ENCODE data around the gene CREG2. TPM values are rescaled to one million over a fixed set of nuclear protein-coding genes. Genes with fewer than 3 reads are reported as not detected.

Gene CREG2
- total RNA-seq, 6 donors from 2014 or later = 1.1 to 8.4 (median 1.6) TPM; not detected in 3

DNA sequence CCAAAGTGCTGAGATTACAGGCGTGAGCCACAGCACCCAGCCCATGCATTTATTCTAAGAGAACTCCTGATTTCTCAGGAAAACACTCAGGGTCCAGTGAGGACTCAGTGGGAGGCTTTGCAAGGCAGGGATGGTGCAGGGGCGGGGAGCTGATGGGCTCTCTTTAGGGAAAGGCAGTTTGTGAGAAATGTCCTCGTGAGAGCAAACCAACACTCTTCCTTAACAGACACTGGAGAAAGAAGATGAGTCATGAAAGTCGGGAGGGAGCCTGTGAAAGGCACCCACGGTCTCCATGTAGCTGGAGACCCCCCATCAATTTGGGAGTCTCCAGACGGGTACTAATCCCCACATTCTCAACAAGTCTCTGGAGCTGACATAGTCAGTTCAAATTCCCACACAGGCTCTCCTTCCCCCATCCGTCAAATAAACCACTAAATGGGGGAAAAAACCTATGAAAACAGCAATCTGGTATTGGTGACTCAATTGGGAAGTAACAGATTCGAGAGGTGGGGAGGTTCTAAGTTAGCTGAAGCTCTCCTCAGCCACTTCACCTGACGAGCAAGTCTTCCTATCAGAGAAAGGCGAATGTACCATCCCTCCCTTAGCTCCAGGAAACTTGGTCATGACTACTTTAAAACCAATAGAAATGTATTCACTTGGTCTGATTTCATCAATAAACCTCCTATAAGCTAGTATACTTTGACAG is 11.0 kb upstream of the CREG2 start:
- Histone ChIP-seq H3K36me3 (no peaks in the 10 kb centered on the region), H3K9me3 (no peaks in the 10 kb centered on the region), H3K4me1 (no peaks in the 10 kb centered on the region), H3K27me3 (no peaks in the 10 kb centered on the region), H3K4me3 (no peak overlapping the region), H3K27ac (no peak overlapping the region)
- WGBS, 2 donors = 74 to 76% methylated on average over 10 of the region's 10 CpGs
- DNase-seq = no peak
- no peak for ATAC-seq (ENCODE audit: low FRiP score in 2 of 2)
- TF ChIP-seq POLR2AphosphoS5 (IDR thresholded peaks at IDR 0.05) = no peak
- TF ChIP-seq POLR2A (IDR thresholded peaks at IDR 0.05) = no peak
- TF ChIP-seq EP300 (IDR thresholded peaks at IDR 0.05) = no peak
- TF ChIP-seq, protein P1, sequence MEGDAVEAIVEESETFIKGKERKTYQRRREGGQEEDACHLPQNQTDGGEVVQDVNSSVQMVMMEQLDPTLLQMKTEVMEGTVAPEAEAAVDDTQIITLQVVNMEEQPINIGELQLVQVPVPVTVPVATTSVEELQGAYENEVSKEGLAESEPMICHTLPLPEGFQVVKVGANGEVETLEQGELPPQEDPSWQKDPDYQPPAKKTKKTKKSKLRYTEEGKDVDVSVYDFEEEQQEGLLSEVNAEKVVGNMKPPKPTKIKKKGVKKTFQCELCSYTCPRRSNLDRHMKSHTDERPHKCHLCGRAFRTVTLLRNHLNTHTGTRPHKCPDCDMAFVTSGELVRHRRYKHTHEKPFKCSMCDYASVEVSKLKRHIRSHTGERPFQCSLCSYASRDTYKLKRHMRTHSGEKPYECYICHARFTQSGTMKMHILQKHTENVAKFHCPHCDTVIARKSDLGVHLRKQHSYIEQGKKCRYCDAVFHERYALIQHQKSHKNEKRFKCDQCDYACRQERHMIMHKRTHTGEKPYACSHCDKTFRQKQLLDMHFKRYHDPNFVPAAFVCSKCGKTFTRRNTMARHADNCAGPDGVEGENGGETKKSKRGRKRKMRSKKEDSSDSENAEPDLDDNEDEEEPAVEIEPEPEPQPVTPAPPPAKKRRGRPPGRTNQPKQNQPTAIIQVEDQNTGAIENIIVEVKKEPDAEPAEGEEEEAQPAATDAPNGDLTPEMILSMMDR (IDR thresholded peaks at IDR 0.05) = no peak

DNA sequence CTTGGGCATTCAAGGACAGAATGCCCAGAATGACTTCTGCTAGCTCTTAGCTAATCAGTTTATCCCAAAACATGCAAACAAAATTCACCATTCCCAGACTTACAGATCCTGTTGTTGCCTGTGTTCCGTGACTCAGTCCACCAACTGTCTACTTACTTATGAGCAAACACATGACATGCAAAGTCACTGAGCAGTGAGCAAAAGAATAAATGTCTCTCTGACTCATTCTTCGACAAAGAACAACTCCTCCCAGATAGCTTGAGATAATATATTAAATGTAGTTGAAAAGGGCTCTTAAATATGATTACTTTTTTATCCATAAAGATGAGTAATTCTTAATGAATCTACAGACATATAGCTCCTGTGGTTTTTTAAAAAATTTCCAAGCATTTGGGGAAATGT is 9.0 kb upstream of the CREG2 start:
- Histone ChIP-seq H3K4me3 (no peak overlapping the region), H3K36me3 (no peaks in the 10 kb centered on the region), H3K9me3 (no peaks in the 10 kb centered on the region), H3K27ac (no peak overlapping the region), H3K27me3 (no peaks in the 10 kb centered on the region), H3K4me1 (no peaks in the 10 kb centered on the region)
- ATAC-seq (ENCODE audit: low FRiP score in 2 of 2) (peak in 1 of 2 donors; percentile 39), DNase-seq (no peak)
- no peak for TF ChIP-seq POLR2AphosphoS5 (IDR thresholded peaks at IDR 0.05)
- TF ChIP-seq, protein P1 (IDR thresholded peaks at IDR 0.05) = no peak
- TF ChIP-seq EP300 (IDR thresholded peaks at IDR 0.05) = no peak
- no peak for TF ChIP-seq POLR2A (IDR thresholded peaks at IDR 0.05)
- WGBS, 2 donors = 80 to 84% methylated on average over 2 of the region's 2 CpGs

DNA sequence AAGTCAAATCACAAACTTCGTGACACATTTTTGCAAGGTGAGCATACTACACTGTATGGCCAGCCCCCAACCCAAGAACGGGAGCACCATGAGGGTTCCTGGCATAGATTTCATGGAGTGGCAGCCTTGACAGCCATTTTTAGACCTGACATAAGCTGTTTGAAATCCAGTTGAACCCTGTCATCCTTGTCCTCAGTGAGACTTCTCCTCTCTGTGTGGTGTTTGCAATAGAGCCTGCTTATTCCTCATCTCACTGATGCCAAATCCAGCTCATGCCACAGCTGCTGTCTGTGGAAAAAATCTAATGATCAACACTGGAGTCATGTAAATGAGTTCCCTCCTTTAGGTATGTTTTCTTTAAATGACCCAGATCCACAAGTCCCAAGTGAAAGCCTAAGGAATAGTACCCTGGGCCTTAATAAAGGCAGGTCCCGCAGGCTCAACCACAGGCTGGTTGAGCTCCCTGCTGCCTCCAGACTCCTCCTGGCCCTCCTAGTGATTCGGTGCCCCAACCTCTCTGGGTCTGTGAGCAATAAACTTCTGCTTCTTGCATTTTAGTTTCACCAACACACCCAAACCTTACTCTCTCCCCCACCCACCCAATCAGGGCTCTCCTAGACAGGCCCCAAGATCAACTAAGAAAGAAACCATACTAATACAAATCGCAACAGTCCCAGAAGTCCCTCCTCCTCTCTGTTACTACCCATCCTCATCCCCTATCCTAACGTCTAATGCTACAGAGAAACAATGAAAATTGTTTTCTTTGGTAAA is 8.4 kb upstream of the CREG2 start:
- Histone ChIP-seq H3K27ac (no peak overlapping the region), H3K4me3 (no peak overlapping the region), H3K27me3 (no peaks in the 10 kb centered on the region), H3K4me1 (no peaks in the 10 kb centered on the region), H3K36me3 (no peaks in the 10 kb centered on the region), H3K9me3 (no peaks in the 10 kb centered on the region)
- no peak for ATAC-seq (ENCODE audit: low FRiP score in 2 of 2)
- 87 to 90% methylated on average over 6 of the region's 6 CpGs for WGBS, 2 donors
- TF ChIP-seq, protein P1 (IDR thresholded peaks at IDR 0.05) = no peak
- TF ChIP-seq POLR2A (IDR thresholded peaks at IDR 0.05) (no peak), EP300 (IDR thresholded peaks at IDR 0.05) (no peak), POLR2AphosphoS5 (IDR thresholded peaks at IDR 0.05) (no peak)
- no peak for DNase-seq

DNA sequence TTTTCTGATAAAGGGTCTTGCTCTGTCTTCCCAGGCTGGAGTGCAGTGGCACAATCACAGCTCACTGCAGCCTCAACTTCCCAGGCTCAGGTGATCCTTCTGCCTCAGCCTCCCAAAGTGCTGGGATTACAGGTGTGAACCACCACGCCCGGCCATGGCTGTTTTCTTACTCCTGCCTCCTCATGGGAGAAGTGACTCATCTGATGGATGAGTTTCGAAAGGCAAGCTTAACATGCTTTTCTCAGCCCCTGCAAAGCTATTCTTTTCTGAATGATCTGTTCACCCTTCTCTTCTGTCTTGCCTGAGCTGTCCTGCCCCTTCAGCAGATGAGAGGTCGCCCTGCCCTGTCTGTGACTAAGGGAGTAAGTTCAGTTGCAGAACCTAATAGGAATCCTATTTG is 929 bp upstream of the CREG2 start:
- H3K27me3 ChIP-seq = peaks cover 0 to 30% (median 16%) of the 10 kb centered on the region in 4 donors
- no peak overlapping the region for H3K27ac ChIP-seq
- peaks cover 12 to 18% (median 14%) of the 10 kb centered on the region in 4 donors for H3K4me1 ChIP-seq
- 60% methylated on average over 4 of the region's 4 CpGs for WGBS, 2 donors
- TF ChIP-seq EP300 (IDR thresholded peaks at IDR 0.05) (no peak), POLR2A (IDR thresholded peaks at IDR 0.05) (no peak), POLR2AphosphoS5 (IDR thresholded peaks at IDR 0.05) (no peak)
- TF ChIP-seq, protein P1 (IDR thresholded peaks at IDR 0.05) = no peak
- no peaks in the 10 kb centered on the region for H3K9me3 ChIP-seq
- no peak for DNase-seq
- H3K36me3 ChIP-seq = no peaks in the 10 kb centered on the region
- no peak overlapping the region for H3K4me3 ChIP-seq
- no peak for ATAC-seq (ENCODE audit: low FRiP score in 2 of 2)

Measured in upper lobe of left lung (tissue), 6 donors.